ENCODE measurements around the gene NCMAP.

DNA sequence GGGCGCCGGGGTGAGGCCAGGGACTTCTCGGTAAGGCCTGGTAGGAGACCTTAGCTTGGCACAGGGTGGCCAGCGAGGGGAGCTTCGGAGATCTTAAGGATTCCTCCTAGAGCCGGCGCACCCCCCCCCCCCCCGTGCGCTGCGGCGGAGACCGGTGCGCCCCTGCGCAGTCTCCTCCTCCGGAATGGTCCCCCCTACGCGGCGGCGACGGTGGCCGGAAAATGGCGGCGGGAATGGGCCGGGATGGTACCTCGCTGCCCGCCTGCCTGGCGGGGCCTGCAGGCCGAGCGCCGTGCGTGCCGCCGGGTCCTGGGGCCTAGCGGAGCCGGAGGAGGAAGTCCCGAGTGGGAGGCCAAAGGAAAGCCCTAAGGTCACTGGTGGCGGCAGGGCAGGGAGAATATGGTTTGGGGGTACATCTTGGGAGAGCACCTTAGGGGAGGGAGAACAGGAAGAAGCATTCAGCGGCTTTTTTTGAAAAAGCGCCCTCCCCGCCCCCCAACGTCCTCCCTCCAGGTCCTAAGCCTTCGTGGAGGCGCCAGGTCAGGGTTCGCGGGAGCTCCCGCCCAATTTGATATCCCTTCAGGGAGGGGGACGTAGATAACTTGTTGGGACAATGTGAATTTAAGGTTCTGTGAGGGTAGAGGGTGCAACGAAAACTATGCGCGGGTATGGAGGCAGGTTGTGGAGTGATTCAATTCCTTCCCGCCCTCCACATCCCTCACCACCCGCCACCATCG, 87.6 kb downstream of the NCMAP start:
- TF ChIP-seq TAF1 (IDR thresholded peaks at IDR 0.05; ENCODE audit: borderline replicate concordance, low read depth, low read length) = no peak; the same call in 1 of the 2 replicates
- no peak; the same call in 1 of the 2 replicates for TF ChIP-seq POLR2AphosphoS5 (IDR thresholded peaks at IDR 0.05; ENCODE audit: low read depth, low read length)
- TF ChIP-seq POLR2A (IDR thresholded peaks at IDR 0.05; ENCODE audit: low read depth, low read length) = no peak
